Stimulated activated CD8-positive, alpha-beta memory T cell treated with anti-CD3 and anti-CD28 coated beads, Interleukin-2, amount 100 ng/mL, for 1 hour (primary cell): ENCODE data around the gene ST7.

ENCODE experiments used
- DNase-seq, 2 donors: peaks; one replicate each; pipeline ENCODE4 v3.0.0-alpha.2; 2020; ENCODE audit warnings: low read depth in 2 of 2

The ST7 gene

GRCh38 chr7:116979430-116979829 is 26.1 kb downstream of the ST7 start:
- DNase-seq = no peak

- no peak for DNase-seq
Observed at GRCh38 chr7:116980354-116980753, 27.1 kb downstream of the ST7 start.

- DNase-seq = no peak
Observed at GRCh38 chr7:116981939-116982338, 28.6 kb downstream of the ST7 start.

- no peak for DNase-seq
Observed at GRCh38 chr7:116984511-116984910, 31.2 kb downstream of the ST7 start.

GRCh38 chr7:116984917-116985316 is 31.6 kb downstream of the ST7 start:
- no peak for DNase-seq

- no peak for DNase-seq
Observed at GRCh38 chr7:116985575-116985974, 32.3 kb downstream of the ST7 start.

GRCh38 chr7:116986611-116987565 is 33.6 kb downstream of the ST7 start:
- no peak for DNase-seq

GRCh38 chr7:116988363-116988989 is 35.2 kb downstream of the ST7 start:
- no peak for DNase-seq

GRCh38 chr7:116990056-116990455 is 36.8 kb downstream of the ST7 start:
- DNase-seq = no peak

GRCh38 chr7:116991233-116991632 is 37.9 kb downstream of the ST7 start:
- DNase-seq = no peak

GRCh38 chr7:116994611-116995010 is 41.3 kb downstream of the ST7 start:
- no peak for DNase-seq

- DNase-seq = no peak
Observed at GRCh38 chr7:116997972-116998371, 44.7 kb downstream of the ST7 start.

- no peak for DNase-seq
Observed at GRCh38 chr7:116998567-116999175, 45.4 kb downstream of the ST7 start.

- no peak for DNase-seq
Observed at GRCh38 chr7:116999311-116999710, 46.0 kb downstream of the ST7 start.

- DNase-seq = no peak
Observed at GRCh38 chr7:117001283-117001682, 48.0 kb downstream of the ST7 start.

- no peak for DNase-seq
Observed at GRCh38 chr7:117004899-117005298, 51.6 kb downstream of the ST7 start.

GRCh38 chr7:117005449-117005848 is 52.1 kb downstream of the ST7 start:
- no peak for DNase-seq

- DNase-seq = no peak
Observed at GRCh38 chr7:117006907-117007684, 53.8 kb downstream of the ST7 start.

- no peak for DNase-seq
Observed at GRCh38 chr7:117008118-117008885, 55.0 kb downstream of the ST7 start.

GRCh38 chr7:117008886-117009531 is 55.7 kb downstream of the ST7 start:
- DNase-seq = no peak
